Vagina (tissue), 2 donors: Measurements from ENCODE around the gene PSMD11.

Source experiments
- POLR2A ChIP-seq, 2 donors: fragments of 450-650 bp; IDR thresholded peaks; one replicate each; pipeline ENCODE4 v1.6.1; 2017; ENCODE audit warnings: antibody characterized with exemption in 2 of 2, mild to moderate bottlenecking in 2 of 2, moderate library complexity in 2 of 2
- POLR2AphosphoS5 ChIP-seq, 2 donors: sonication (generic); formaldehyde crosslinking; IDR thresholded peaks; one replicate each; pipeline ENCODE4 v1.9.0; 2017; ENCODE audit warnings: antibody characterized with exemption in 2 of 2, mild to moderate bottlenecking in 2 of 2, low read depth in 1 of 2; ENCODE audit not compliant: insufficient read depth in 1 of 2
- TF ChIP-seq, protein P1 (sequence below), 3 experiments: fragments of 450-650 bp in 2 of 3; fragments of 200-600 bp in 1 of 3; sonication (generic) in 1 of 3; IDR thresholded peaks; one replicate each; pipeline ENCODE4 v1.5.1; 2017 to 2019; ENCODE audit warnings: antibody characterized with exemption in 3 of 3, mild to moderate bottlenecking in 2 of 3, moderate library complexity in 2 of 3

DNA sequence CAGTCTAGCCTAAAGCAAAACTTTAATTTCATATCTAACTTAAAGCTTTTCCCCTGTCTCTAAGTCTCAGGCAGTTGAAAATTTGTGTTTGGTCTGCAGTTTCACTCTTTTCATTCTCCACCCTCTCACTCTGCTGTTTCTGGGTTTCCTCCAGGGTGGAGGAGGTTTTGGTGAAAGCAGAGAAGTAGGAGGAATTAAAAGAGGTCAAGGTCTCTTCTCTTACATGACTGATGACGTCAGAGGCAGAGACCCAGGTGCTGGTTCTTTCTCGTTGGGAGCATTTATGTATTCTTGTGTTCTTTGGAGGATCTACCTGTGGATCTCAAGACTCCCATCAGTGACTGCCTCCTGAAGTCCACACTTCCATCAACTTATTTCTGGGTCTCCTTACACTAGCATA lies 2.4 kb upstream of the PSMD11 start:
- TF ChIP-seq POLR2AphosphoS5 (IDR thresholded peaks at IDR 0.05; ENCODE audit: insufficient read depth in 1 of 2, low read depth in 1 of 2) (no peak), POLR2A (IDR thresholded peaks at IDR 0.05) (no peak)
- TF ChIP-seq, protein P1, sequence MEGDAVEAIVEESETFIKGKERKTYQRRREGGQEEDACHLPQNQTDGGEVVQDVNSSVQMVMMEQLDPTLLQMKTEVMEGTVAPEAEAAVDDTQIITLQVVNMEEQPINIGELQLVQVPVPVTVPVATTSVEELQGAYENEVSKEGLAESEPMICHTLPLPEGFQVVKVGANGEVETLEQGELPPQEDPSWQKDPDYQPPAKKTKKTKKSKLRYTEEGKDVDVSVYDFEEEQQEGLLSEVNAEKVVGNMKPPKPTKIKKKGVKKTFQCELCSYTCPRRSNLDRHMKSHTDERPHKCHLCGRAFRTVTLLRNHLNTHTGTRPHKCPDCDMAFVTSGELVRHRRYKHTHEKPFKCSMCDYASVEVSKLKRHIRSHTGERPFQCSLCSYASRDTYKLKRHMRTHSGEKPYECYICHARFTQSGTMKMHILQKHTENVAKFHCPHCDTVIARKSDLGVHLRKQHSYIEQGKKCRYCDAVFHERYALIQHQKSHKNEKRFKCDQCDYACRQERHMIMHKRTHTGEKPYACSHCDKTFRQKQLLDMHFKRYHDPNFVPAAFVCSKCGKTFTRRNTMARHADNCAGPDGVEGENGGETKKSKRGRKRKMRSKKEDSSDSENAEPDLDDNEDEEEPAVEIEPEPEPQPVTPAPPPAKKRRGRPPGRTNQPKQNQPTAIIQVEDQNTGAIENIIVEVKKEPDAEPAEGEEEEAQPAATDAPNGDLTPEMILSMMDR (IDR thresholded peaks at IDR 0.05): no peak
